SJCRH30 (cell line): ENCODE data around the gene PTPRE. TPM values are rescaled to one million over a fixed set of nuclear protein-coding genes. Genes with fewer than 3 reads are reported as not detected.

ENCODE experiments used
- DNase-seq, 2 experiments: peaks; one replicate each; pipeline ENCODE4 v3.0.0-alpha.2; 2015 to 2020
- H3K27ac ChIP-seq: fragments of 250-450 bp; sonication (Bioruptor Pico); 2 replicates; pipeline ENCODE4 v1.5.1; 2020; ENCODE audit warnings: mild to moderate bottlenecking, moderate library complexity
- H3K27me3 ChIP-seq: fragments of 250-450 bp; sonication (Bioruptor Pico); 2 replicates; pipeline ENCODE4 v1.5.1; 2020; ENCODE audit warnings: mild to moderate bottlenecking, moderate library complexity
- H3K36me3 ChIP-seq: fragments of 250-450 bp; sonication (Bioruptor Pico); 2 replicates; pipeline ENCODE4 v1.5.1; 2020; ENCODE audit warnings: mild to moderate bottlenecking, moderate library complexity
- H3K4me1 ChIP-seq: fragments of 250-450 bp; sonication (Bioruptor Pico); 2 replicates; pipeline ENCODE4 v1.5.1; 2020; ENCODE audit warnings: mild to moderate bottlenecking, moderate library complexity
- H3K4me3 ChIP-seq: fragments of 250-450 bp; sonication (Bioruptor Pico); 2 replicates; pipeline ENCODE4 v1.5.1; 2020; ENCODE audit warnings: mild to moderate bottlenecking, moderate library complexity
- H3K9me3 ChIP-seq: fragments of 250-450 bp; sonication (Bioruptor Pico); replicated peaks from 2 replicates; pipeline ENCODE4 v1.5.1; 2020; ENCODE audit warnings: mild to moderate bottlenecking, moderate library complexity
- total RNA-seq: library from RNA; depleted of rRNA; stranded (reverse); fragments of >200 nt; shearing (Covaris generic); gene quantifications from 2 replicates; pipeline ENCODE4 v1.2.3, GENCODE V29; 2014

The PTPRE gene
- total RNA-seq, 1 experiment from 2014 or later = 5.2 TPM

DNA sequence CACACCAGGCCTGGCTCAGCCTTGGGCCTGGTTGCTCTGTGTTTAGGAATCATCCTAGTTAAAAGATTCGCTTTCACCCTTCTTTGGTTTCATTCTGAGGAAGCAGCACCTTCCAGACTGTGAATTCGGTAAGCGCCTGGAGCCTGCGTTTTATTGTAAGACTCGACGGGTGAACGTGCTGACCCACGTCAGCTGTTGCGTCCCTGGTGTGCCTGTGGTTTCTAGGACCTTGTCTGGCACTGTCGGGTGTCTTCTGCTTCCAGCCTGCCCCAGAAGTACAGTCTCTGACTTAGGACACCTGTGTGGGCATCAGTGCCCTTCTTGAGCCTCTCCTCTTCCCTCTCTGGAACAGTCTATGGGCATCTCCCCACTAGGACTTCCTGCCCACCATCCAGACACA, 193.0 kb downstream of the PTPRE start:
- Histone ChIP-seq H3K4me1 (no peaks in the 10 kb centered on the region), H3K4me3 (no peak overlapping the region), H3K27me3 (no peaks in the 10 kb centered on the region), H3K27ac (no peak overlapping the region), H3K36me3 (peaks cover 82% of the 10 kb centered on the region), H3K9me3 (no peaks in the 10 kb centered on the region)
- DNase-seq = no peak

DNA sequence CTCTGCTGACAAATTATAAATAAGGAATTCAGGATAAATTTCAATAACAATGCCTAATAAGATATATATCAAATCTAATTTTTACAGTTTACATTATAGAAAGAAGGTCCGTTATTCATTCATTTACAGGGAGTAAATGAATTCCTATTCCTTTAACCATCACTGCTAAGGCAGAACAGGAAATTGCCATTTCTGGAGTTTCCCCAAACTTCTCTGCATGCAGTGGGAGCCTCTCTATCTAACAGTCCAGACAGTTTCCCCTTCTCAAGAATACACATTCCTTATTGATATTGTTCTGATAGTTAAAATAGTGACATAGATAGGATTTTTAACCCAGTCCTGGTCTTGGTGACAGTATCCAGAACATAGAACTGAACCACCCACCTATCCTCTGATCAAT, 195.0 kb downstream of the PTPRE start:
- Histone ChIP-seq H3K36me3 (peaks cover 91% of the 10 kb centered on the region), H3K9me3 (no peaks in the 10 kb centered on the region), H3K4me1 (no peaks in the 10 kb centered on the region), H3K27me3 (no peaks in the 10 kb centered on the region), H3K27ac (no peak overlapping the region), H3K4me3 (no peak overlapping the region)
- DNase-seq = no peak

DNA sequence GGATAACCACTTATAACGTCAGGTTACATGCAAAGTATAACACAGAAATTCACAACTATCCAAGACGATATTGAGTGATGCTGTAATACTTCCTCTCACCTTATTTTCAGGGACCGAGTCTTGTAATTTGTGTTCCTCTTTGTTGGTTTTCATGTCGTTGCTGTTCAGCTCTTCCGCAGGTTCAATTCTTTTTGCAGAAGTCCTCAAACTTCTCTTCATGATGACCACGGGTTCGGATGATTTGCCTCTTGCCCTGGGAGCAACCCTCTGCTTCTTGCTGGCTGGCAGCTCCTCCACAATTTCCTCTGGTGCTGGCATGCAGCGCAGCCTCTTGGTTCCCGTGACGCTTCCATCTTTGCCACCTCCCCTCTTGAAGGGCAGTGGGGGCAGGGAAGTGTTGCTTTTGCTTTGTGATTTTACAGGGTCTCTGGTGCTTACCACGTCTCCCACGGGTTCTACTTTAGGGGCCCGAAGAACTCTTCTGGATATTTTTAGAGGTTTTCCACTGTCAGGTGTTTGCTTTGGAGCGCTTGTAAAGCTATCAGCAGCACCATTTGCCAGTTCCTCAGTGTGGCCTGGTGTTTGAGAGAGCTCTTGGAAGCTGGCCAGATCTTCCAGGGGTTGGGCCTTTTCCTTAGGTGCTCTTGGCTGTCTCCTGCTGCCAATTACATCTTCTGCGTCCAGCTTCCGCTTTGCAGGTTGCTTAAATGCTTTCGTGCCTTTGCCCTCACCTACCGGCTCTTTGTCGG, 195.8 kb downstream of the PTPRE start:
- H3K36me3 ChIP-seq = peaks cover 91% of the 10 kb centered on the region
- no peak overlapping the region for H3K4me3 ChIP-seq
- no peak for DNase-seq
- no peaks in the 10 kb centered on the region for H3K4me1 ChIP-seq
- H3K9me3 ChIP-seq = no peaks in the 10 kb centered on the region
- H3K27ac ChIP-seq = no peak overlapping the region
- H3K27me3 ChIP-seq = no peaks in the 10 kb centered on the region

DNA sequence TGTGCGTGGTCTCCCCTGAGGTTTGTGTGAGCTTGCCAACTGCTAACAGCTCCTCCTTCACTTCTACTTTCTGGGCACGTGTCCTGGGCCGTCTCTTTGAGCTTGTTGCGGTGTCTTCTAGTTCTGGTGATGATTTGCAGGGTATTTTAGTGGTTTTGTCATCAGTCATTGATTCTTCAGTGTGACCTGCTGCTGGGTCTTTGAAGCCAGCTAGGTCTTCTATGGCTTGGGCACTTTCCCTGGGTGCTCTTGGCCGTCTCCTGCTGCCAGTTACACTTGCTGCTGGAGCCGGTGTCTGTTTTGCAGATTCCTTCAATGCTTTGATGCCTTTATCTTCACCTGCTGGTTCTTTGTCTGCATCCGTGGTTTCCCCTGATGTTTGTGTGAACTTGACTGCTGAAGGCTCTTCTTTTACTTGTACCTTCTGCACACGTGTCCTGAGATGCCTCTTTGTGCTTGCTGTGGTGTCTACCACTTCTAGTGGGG, 196.4 kb downstream of the PTPRE start:
- Histone ChIP-seq H3K27me3 (no peaks in the 10 kb centered on the region), H3K4me1 (no peaks in the 10 kb centered on the region), H3K36me3 (peaks cover 91% of the 10 kb centered on the region), H3K4me3 (no peak overlapping the region), H3K27ac (no peak overlapping the region), H3K9me3 (no peaks in the 10 kb centered on the region)
- DNase-seq = no peak

DNA sequence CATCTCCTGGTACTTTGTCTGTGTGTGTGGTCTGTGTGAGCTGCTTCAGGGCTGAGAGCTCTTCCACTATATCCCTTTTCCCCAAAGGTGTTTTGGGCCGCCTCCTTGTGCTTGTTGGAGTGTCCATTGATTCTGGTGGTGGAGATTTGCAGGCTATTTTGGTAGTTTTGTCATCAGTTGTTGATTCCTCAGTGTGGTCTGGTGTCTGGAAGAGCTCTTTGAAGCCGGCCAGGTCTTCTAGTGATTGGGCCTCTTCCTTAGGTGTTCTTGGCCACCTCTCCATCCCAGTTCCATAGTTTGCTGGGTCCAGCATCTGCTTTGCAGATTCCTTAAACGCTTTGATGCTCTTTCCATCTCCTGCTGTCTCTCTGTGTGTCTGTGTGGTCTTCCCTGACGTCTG, 198.5 kb downstream of the PTPRE start:
- H3K36me3 ChIP-seq = peaks cover 91% of the 10 kb centered on the region
- no peaks in the 10 kb centered on the region for H3K27me3 ChIP-seq
- H3K9me3 ChIP-seq = no peaks in the 10 kb centered on the region
- no peak overlapping the region for H3K27ac ChIP-seq
- H3K4me1 ChIP-seq = no peaks in the 10 kb centered on the region
- no peak overlapping the region for H3K4me3 ChIP-seq
- DNase-seq = no peak

DNA sequence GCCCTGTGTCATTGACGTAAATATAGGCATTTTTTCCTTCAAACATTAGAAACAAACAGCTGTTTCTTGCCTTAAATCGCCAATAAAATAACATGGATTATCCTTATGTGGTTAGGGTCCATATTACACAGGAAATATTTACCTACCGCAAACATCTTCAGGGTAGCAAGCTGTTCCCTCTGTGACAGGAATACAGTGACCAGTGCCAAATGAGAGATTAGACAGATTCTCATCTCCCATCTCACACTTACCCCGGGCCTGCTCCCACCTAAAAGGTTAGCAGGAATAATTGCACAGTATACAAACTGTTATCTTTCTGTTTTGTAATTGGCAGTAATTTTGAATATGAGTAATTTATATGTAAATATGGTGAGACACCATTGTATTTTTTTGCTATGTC, 202.8 kb downstream of the PTPRE start:
- no peak overlapping the region for H3K27ac ChIP-seq
- no peaks in the 10 kb centered on the region for H3K27me3 ChIP-seq
- DNase-seq = no peak
- peaks cover 100% of the 10 kb centered on the region for H3K36me3 ChIP-seq
- H3K4me3 ChIP-seq = no peak overlapping the region
- no peaks in the 10 kb centered on the region for H3K4me1 ChIP-seq
- no peaks in the 10 kb centered on the region for H3K9me3 ChIP-seq

DNA sequence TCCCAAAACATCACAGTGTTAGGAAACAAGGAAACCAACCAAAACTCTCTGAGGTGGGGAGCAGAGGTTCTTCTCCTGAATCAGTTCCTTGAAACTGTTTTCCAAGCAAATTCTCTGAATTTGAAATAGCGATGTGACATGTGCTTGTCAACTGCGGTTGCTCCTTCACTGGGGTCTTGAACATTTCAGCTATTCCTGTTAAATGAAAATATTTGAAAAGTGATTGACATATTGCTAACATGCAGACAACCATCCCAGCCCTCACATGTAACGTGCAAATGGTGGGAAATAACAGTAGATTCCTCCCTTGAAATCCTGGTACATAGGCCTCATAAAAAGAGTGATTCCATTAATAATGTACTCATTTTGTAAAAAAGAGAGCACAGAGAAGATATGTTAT, 203.4 kb downstream of the PTPRE start:
- no peaks in the 10 kb centered on the region for H3K4me1 ChIP-seq
- no peak overlapping the region for H3K4me3 ChIP-seq
- H3K36me3 ChIP-seq = peaks cover 100% of the 10 kb centered on the region
- no peak overlapping the region for H3K27ac ChIP-seq
- no peak for DNase-seq
- no peaks in the 10 kb centered on the region for H3K27me3 ChIP-seq
- no peaks in the 10 kb centered on the region for H3K9me3 ChIP-seq

DNA sequence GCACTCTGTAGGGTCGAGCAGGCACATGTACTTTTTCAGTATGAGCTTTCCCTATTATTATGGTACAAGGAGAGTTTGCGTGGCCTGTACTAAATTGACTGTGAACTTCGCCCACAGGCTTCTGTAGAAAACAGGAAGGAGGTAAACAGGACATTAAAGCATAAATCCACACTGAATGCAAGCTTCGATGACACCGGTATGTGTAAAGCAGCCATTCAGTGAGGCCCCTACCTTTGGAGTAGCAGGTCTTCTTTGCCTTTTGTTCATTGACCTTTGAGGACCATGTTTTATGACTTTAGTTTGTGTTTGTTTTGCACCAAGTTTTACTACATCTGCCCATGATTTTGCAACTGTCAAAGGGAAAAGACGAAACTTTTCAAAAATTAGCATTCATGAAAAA, 204.8 kb downstream of the PTPRE start:
- DNase-seq = no peak
- Histone ChIP-seq H3K4me3 (no peak overlapping the region), H3K4me1 (no peaks in the 10 kb centered on the region), H3K36me3 (peaks cover 100% of the 10 kb centered on the region), H3K27ac (no peak overlapping the region), H3K9me3 (no peaks in the 10 kb centered on the region), H3K27me3 (no peaks in the 10 kb centered on the region)

DNA sequence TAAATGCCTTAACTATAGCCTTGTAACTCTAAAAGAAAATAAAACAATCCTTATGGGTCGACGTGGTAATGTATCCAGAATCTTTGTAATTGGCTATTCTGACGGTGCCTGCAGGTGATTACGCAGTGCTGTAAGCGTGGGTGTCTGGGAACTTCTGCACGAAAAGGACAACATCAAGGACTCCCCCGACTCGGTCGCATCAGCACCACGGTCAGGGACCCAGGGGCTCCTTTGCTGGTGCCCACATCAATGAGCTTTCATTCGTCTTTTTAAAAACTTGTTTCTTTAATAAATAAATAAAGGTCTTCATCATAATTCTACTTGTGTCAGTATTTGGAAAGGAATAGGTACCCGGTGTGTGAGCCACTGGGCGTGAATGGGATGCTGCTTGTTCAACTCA, 206.1 kb downstream of the PTPRE start:
- no peaks in the 10 kb centered on the region for H3K4me1 ChIP-seq
- H3K36me3 ChIP-seq = peaks cover 100% of the 10 kb centered on the region
- H3K27ac ChIP-seq = no peak overlapping the region
- no peaks in the 10 kb centered on the region for H3K9me3 ChIP-seq
- H3K4me3 ChIP-seq = no peak overlapping the region
- H3K27me3 ChIP-seq = no peaks in the 10 kb centered on the region
- no peak for DNase-seq

DNA sequence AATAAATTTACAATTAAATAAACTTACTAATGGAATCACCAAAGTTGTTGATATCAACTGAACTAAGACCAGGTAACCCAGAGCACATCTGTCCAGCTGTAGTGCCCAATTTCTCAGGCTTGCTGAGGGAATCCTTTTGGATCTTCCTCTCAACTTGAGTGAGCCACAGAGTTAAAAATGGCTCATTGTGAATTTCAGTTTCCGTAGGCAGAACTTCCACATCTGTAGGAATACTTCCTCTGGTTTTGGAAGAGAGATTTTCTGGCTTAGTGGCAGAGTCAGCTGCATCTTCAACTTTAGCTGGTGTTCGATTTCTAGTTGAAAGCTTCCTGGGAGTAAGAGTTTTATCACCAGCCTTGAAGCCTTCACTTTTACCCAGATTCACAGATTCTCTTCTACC, 208.0 kb downstream of the PTPRE start:
- no peak for DNase-seq
- Histone ChIP-seq H3K27me3 (no peaks in the 10 kb centered on the region), H3K27ac (no peak overlapping the region), H3K4me3 (no peak overlapping the region), H3K36me3 (peaks cover 98% of the 10 kb centered on the region), H3K4me1 (no peaks in the 10 kb centered on the region), H3K9me3 (no peaks in the 10 kb centered on the region)

DNA sequence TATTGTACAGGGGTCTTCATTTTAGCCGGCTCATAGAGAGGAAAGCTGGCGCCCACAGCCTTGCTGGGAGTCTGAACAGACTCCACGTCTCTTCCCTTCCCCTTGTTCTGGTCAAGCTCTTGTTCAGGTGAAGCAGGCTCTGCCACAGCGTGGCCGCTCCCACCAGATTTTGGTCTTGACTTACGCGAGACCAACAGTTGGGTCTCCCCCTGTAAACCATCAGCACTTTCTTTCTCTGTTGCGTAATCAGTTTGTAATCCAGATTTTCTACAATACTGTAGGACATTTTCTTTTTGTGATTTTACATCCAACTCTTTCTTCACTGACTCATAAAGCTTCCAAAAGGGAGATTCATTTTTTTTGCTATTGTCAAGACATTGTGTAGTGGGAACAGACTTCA, 208.5 kb downstream of the PTPRE start:
- H3K4me1 ChIP-seq = no peaks in the 10 kb centered on the region
- no peak for DNase-seq
- no peak overlapping the region for H3K27ac ChIP-seq
- H3K36me3 ChIP-seq = peaks cover 98% of the 10 kb centered on the region
- no peaks in the 10 kb centered on the region for H3K9me3 ChIP-seq
- no peak overlapping the region for H3K4me3 ChIP-seq
- H3K27me3 ChIP-seq = no peaks in the 10 kb centered on the region

DNA sequence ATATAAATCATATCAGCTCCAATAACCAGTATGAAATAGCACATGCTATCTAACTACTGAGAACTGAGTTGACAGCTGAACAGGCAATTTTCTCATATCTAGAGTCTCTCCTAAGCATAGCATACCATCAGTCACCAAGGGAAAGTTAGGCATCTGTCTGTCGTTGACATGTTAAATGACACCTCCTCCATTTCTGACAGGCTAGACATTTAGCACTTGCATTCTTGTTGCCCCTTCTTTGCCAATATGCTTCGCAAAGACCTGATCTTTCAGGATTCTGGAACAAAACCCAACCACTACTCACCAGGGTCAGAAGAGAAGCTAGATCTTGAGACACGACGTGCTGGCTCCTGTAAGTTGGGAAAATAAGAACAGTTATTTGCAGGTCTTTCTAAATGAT, 209.3 kb downstream of the PTPRE start:
- Histone ChIP-seq H3K27ac (no peak overlapping the region), H3K36me3 (peaks cover 97% of the 10 kb centered on the region), H3K4me1 (no peaks in the 10 kb centered on the region), H3K9me3 (no peaks in the 10 kb centered on the region), H3K27me3 (no peaks in the 10 kb centered on the region), H3K4me3 (no peak overlapping the region)
- DNase-seq = no peak

DNA sequence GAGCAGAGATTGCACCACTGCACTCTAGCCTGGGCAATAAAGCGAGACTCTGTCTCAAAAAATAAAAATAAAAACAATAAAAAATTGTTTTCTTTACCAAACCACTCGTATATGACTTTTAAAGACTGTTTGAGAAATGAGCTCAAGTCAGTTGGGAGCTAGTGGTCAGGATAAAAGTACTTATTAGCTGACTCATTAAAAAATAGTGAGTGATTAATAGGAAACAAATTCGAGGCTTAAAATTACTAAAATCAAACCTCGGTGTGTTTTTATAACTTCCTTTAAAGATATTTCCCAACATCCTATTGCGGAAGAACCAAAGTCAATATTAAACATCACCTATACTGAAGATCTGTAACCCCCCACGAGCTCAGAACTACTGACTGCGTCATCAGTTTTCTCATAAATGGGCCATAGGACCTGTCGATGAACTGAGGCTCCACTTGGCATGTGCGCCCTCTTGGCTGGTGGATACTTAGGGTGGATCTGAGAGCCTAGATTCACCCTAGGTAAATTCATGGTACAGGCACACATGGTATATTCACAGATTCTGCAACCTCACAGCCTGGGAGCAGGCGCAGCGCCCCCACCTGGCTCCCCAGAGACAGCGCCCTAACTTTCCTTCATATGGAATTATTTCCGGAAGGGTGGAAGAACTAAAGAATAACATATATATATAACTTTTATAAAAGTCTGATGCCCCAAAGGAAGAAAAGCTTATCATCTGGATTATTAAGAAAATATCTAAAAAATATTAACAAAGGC, 210.1 kb downstream of the PTPRE start:
- no peaks in the 10 kb centered on the region for H3K9me3 ChIP-seq
- no peak for DNase-seq
- H3K4me3 ChIP-seq = no peak overlapping the region
- no peaks in the 10 kb centered on the region for H3K4me1 ChIP-seq
- no peak overlapping the region for H3K27ac ChIP-seq
- H3K27me3 ChIP-seq = no peaks in the 10 kb centered on the region
- peaks cover 94% of the 10 kb centered on the region for H3K36me3 ChIP-seq

DNA sequence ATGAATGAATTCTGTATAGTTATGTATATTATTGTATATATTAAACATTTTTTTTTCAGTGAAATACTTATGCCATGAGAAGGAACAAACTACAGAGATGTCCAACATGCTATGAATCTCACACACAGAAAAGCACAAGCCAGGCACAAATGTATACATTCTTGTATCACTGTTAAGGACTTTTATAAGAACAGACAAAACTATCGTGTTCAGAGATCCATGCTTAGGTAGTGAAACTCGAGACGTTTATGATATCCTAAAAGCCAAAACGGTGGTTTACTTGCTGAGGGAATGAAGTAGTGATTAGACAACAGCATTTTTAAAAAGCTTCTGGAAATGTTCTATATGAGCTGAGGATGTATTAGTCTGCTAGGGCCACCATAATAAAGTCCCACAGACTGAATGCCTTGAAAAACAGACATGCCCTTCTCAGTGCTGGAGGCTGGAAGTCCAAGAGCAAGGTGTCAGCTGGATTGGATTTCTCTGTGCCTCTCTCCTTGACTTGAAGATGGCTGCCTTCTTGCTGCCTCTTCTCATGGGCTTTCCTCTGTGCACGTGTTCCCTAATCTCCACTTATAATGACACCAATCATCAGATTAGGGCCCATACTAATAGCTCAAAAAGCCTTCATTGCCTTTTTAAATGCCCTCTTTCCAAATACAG, 215.0 kb downstream of the PTPRE start:
- H3K36me3 ChIP-seq = peaks cover 76% of the 10 kb centered on the region
- H3K27ac ChIP-seq = no peak overlapping the region

DNA sequence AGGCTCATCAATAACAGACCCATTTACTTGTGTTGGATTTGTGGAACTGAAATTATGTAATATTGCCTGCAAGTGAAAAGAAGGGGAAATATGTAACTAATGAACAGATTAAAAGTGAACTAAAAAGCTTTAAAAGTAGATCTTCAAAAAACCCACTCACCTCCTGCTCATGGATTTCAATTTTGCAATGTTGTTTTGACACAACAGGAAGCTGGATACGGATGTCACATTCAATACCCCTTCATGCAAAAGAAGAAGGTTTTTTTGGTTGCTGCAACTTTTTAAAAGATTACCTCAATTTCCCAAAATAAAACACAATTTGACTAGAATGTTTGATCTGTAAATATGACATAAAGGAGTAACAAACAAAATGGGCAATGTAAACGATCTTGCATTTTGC, 216.0 kb downstream of the PTPRE start:
- DNase-seq = no peak
- Histone ChIP-seq H3K36me3 (peaks cover 65% of the 10 kb centered on the region), H3K27me3 (no peaks in the 10 kb centered on the region), H3K27ac (no peak overlapping the region), H3K4me1 (peaks cover 6% of the 10 kb centered on the region), H3K9me3 (no peaks in the 10 kb centered on the region), H3K4me3 (no peak overlapping the region)

More for the DNA sequence above, 215.0 kb downstream of the PTPRE start:
- DNase-seq = no peak
- Histone ChIP-seq H3K4me1 (peaks cover 6% of the 10 kb centered on the region), H3K4me3 (no peak overlapping the region), H3K9me3 (no peaks in the 10 kb centered on the region), H3K27me3 (no peaks in the 10 kb centered on the region)
